Umbilical cord (tissue), 2 donors: Measurements from ENCODE around the gene VPREB1. TPM values are rescaled to one million over a fixed set of nuclear protein-coding genes. Genes with fewer than 3 reads are reported as not detected.
"Not testable (repeated sequence)": the region's sequence is repeated elsewhere in the genome, so short reads cannot be mapped to it uniquely, and the experiment has no call there.

Source experiments
- DNase-seq: peaks from one replicate; pipeline ENCODE4 v3.0.0-alpha.2; 2015; ENCODE audit warnings: low spot score
- total RNA-seq: library from RNA; depleted of rRNA; stranded (reverse); fragments of >200 nt; gene quantifications from one replicate; pipeline ENCODE4 v1.2.3, GENCODE V29; 2014; ENCODE audit warnings: low replicate concordance; ENCODE audit not compliant: insufficient read depth

Gene VPREB1, protein sequence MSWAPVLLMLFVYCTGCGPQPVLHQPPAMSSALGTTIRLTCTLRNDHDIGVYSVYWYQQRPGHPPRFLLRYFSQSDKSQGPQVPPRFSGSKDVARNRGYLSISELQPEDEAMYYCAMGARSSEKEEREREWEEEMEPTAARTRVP
- 1.9 TPM for total RNA-seq

DNA sequence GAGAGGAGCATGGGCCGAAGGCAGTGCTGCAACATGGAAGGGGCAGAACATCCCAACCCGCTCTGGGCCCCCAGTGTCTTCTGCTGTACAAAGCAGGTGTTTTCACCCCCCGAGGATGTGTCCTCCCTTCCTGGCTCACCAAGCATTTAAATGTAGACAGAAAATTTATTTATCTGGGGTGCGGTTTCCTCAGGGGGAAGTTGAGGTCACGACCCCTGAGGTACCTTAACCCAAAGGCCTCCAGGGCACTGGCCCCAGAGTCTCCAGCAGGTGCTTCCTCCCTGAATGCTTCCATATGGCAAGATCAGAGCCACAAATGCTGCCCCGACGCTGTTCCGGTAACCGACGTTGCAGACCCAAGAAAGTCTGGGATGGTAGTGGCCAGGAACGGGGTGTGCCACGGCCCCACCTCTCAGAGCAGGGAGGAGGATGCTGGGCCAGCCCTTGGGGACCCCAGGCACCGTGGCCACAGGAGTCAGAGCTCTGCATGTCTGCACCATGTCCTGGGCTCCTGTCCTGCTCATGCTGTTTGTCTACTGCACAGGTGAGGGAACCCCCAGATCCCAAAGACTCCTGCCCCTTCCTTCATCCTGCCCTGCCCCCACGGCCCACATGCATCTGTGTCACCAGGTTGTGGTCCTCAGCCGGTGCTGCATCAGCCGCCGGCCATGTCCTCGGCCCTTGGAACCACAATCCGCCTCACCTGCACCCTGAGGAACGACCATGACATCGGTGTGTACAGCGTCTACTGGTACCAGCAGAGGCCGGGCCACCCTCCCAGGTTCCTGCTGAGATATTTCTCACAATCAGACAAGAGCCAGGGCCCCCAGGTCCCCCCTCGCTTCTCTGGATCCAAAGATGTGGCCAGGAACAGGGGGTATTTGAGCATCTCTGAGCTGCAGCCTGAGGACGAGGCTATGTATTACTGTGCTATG, at the start of gene VPREB1:
Gene VPREB1, plus strand, starts transcription at position 471 of the 935 bp plus-strand sequence. Its CDS starts 28 bp downstream, at position 499.
- no peak for DNase-seq

DNA sequence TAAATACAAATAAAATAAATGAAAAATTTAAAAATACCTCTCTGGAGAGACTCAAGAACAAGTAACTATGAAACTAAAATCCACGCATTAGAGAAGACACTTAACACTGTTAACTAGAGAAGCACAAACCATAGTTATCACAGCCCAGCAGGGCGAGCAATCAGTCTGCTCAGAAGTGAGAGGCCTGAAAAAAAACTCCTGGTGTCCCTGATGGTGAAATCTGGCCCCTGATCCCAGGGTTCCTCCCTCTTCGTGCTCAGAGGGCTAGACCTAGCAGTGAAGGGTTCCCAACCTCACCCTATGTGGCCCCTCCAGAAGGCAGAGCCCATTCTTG, 49.7 kb upstream of the VPREB1 start:
- no peak for DNase-seq

DNA sequence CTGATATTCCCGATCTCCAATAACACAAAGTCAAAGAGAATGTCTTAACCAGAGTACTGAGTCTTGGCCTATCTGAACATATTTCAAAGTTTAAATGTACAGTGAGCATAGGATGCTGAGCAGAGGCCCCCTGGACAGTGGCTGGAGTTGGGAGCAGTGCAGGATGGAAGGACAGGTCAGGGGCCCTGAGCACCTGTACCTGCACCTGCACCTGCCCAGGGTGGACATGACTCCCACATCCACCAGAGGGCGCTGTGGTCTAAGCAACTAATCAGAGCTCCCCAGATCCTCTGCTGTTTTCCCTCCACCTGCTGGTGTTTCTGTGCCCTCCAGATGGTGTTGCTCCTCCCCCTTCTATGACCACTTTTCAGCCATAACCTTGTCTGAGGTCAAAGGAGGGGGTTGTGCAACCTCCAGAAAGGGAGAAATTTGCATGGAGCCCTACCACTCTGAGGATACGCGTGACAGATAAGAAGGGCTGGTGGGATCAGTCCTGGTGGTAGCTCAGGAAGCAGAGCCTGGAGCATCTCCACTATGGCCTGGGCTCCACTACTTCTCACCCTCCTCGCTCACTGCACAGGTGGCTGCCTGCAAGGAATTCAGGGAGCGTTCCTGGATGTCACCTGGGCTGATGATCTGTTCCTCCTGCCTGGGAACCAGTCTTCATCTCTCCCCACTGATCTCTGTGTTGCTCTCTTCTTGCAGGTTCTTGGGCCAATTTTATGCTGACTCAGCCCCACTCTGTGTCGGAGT, 49.1 kb upstream of the VPREB1 start:
- peak; percentile 12 for DNase-seq

DNA sequence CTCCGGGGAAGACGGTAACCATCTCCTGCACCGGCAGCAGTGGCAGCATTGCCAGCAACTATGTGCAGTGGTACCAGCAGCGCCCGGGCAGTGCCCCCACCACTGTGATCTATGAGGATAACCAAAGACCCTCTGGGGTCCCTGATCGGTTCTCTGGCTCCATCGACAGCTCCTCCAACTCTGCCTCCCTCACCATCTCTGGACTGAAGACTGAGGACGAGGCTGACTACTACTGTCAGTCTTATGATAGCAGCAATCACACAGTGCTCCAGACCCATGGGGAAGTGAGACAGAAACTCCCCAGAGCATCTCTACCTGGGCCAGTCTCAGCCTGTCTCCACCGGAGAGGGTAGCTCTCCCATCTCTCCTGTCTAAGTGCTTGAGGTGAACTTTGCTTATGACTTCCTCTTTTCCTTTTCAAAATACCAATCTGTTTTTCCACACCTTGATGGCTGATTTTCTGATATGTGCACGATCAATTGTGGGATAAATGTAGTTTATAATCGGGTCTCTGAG, 48.5 kb upstream of the VPREB1 start:
- DNase-seq = no peak

DNA sequence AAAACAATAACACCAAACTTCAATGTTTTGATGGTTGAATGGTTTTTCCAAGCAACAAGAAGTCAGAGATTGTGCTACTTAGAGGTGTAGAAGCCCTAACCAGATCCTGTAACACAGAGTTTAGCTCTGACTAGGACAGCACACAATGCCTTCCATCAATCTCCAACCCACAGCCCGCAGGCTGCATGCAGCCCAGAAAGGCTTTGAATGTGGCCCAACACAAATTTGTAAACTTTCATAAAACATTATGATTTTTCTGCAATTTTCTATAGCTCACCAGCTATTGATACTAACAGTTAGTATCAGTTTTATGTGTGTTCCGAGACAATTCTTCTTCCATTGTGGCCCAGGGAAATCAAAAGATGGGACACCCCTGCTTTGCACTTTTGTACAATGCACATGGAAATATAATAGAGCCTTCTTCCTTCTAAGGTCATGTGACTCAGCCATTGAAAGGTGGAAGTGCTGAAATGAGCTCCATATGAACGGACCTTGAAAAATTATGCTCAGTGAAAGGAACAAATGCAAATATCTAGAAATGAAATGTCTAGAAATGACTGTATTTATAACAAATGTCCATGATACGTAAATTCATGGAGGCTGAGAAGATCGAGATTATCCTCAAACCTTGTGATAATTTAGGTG, 47.6 kb upstream of the VPREB1 start:
- no peak for DNase-seq

DNA sequence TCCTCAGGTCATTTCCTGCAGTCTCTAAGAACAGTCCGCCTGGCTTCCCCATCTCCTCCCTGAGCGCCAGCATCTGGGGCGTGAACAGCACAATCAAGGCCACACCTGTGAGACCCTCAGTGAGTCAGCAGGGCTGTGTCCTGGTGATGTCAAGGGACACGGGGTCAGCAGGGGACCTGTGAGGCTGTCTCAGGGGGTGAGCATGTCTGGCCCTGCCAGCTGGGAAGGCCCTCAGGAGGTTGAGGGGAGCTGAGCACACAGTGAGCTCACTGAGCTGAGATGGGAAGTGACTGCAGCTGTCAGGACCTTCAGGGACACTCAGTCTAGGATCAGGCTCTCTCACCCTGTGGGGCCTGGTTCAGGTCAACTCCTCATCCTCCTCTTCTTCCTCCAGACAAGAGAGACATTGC, 46.6 kb upstream of the VPREB1 start:
- no peak for DNase-seq

DNA sequence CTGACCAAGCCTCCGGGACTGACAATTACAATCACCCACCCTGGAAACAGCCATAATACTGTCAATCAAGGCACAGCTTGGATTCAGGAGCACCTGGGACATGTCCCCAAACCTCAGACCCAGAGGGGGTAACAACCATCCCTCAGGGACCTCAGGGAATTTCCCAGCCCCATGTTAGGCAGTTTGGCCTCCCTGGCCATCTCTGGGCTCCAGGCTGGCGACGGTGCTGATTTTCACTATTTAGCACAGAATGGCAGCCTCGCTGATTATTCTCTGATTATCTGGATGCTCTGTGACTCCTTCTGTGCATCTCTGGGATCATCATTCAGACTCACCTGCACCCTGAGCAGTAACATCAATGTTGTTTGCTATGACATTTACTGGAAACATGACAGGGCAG, 45.8 kb upstream of the VPREB1 start:
- no peak for DNase-seq

DNA sequence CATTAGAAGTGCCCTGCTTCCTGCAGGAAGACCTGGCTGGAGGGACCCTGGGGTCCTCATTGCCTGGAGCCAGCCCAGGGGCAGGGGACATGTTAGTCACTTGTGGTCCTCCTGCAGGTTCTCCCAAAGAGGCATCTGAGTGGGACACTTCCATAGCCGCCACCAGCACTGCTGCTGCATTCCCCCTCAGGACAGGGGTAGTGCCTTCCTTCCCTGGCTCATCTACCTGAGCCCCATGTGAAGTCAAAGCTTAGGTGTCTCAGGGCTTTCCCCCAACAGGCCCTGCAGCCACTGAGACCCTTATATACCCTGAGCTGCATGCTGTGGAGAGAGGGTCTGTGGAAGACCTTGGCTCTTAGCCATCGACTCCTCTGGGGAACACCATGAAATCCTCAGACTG, 45.0 kb upstream of the VPREB1 start:
- DNase-seq = no peak

DNA sequence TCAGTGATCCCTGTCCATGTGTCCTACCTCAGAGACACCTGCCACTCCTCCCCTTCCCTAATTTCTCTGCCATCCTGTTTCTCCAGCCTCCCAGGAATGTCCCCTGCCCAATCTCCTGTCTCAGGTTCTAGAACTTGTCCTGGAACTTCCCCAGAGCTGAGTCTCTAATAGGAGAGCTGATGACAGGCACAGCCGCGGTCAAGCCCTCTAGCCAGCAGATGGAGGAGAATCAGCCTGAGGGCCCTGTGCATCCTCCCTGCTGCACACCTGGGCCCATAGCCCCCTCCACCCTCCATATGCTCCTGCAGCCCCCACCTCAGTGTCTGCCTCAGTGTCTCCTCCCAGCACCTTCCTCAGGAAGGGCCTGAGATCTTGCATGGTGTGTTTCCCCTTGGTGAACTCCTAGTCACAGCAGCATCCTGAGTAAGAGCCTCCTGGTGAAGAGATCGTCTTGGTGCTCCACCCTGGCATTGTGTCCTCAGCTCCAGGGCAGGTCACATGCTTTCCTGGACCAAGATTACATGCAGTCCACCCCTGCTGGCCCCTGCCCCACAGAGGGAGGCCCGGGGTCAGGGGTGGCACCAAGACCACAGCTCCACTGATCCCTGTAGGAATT, 43.9 kb upstream of the VPREB1 start:
- no peak for DNase-seq

DNA sequence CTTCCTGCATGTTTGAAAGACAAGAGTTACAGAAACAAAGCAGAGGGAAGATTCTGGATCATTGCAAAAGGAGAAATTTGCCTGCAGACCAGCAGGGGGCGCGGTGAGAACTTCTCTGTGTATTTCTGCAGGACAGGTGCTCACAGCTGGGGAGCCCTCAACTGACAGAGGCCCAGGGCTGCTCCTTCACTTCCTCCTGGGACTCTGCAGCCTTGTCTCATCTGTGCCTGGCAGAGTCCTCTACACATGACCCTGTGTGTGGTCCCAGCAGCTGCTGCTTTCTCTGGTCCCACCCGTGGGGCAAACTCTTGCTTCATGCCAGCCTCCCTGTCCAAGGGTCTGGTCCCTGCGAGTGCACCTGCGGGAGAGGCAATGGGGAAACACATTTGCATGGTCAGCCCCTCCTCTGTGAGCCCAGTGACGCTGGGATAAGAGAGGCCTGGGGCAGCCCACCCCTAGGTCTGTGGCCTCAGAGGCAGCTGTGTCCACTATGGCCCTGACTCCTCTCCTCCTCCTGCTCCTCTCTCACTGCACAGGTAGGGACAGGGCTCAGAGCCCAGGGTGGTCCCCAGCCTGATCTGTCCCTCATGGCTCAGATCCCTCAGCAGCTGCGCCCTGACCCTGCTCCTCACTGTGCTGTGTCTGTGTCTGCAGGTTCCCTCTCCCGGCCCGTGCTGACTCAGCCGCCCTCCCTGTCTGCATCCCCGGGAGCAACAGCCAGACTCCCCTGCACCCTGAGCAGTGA, 43.2 kb upstream of the VPREB1 start:
- DNase-seq = peak; percentile 15

DNA sequence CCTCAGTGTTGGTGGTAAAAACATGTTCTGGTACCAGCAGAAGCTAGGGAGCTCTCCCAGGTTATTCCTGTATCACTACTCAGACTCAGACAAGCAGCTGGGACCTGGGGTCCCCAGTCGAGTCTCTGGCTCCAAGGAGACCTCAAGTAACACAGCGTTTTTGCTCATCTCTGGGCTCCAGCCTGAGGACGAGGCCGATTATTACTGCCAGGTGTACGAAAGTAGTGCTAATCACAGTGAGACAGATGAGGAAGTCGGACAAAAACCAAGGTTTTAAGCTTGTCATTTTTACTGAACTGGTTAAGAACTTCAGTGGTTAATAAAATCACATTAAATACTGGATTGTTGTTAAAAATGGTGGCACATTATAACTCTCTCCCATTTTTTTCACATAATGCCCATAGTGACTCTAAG, 42.6 kb upstream of the VPREB1 start:
- DNase-seq = no peak

DNA sequence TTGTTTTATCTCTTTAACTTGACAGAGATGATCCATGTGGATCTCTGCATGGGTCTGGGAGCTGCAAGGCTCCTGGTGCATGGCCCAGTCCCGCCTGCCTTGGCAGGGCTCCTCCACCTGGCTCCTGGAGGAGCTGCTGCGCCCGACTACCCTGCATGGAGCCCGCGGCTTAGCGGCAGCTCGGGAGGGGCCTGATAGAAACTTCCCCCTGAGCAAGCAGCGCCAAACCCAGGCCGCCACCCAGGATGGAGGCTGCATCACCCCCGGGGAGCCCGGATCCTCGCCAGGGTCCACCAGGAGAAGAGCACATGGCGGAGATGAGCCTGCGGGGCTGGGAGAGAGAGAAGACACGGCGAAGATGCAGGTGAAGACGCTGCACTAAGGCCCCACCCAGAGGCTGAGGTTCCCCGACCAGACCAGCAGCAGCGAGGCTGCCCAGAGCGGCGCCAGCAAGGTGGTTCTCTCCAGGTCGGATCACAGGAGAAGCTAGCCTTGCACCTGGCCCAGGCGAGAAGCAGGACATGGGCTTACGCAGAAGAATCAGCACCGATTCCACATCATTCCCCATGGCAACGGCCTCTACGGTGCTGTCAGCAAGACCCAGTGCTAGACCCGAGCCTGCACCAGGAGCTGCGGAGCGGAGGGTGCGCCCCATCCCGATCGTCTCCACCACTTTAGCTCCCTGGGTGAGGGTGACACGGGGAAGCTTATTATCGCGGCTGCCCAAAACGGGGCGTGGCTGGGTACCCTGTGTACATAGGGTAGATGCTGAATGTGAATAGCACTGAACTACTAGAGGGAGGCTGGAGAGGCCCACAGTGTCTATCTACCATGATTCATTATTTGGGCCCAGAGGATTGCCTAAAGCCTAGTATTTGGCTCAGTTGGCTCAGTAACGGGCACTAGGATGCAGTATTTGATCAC, 41.3 kb upstream of the VPREB1 start:
- no peak for DNase-seq

DNA sequence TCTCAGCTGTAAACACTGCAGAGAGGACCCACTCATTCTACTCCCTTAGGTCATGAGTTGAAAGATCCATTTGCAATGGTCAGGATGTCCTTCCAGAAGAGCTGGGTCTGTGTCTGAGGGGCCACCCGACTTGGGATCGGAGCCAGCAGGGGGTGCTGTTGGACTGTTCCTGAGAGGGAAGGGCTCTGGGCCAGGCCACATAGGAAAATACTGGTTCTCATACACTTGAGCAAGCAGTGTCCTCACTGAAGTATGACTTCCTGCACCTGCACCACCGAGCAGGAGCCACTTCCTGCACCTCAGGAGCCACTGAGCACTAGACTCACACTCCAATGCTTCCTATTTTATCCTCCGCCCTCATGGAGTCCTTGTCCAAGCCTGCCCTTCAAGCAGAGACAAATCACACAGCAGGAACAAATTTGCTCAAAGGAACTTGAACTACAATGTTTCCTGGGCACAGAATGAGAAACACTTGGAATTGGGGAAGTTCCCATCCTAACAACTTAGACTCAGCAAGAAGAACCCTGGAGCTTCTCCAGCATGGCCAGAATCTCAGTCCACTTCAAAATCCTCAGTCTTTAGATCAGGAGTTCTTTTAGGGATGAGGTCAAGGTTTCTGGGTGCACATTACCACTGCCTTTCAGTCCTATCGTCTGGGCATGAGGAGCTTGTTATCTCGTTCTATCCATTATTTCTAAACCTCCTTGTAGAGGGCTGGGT, 36.6 kb upstream of the VPREB1 start:
- DNase-seq = peak; percentile 15

DNA sequence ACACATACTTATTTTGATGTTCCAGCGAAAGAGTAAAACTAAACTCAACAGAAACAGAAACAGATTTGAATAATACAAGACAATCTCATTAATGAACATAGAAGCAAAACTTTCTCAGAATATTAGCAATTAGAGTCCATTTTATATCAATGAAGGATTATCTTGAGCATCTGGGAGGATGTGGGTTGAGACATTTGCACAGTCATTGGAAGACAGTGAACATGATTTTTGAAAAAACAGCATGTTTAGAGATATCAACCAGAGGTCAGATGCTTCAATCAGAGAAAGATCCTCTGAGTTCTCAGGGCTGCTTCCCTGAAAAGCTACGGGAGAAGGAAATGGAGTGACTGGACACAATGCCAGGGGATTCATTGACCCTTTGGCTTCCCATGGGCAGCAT, 35.9 kb upstream of the VPREB1 start:
- DNase-seq = no peak

DNA sequence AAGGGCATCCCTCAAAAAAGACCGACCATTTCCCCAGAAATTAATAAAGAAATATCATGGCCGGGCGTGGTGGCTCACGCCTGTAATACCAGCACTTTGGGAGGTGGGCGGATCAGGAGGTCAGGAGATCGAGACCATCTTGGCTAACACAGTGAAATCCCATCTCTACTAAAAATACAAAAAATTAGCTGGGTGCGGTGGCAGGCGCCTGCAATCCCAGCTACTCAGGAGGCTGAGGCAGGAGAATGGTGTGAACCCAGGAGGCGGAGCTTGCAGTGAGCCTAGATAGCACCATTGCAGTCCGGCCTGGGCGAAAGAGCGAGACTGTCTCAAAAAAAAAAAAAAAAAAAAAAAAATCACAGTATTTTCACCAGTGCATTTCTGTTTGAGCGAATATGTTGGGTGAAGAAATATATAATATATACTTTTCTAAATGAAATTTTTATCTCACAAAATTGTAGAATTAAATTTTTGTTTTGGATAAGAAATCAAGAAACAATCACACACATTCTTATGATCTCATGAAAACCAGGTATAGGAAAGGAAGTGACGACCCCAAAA, 35.4 kb upstream of the VPREB1 start:
- not testable (repeated sequence) for DNase-seq

DNA sequence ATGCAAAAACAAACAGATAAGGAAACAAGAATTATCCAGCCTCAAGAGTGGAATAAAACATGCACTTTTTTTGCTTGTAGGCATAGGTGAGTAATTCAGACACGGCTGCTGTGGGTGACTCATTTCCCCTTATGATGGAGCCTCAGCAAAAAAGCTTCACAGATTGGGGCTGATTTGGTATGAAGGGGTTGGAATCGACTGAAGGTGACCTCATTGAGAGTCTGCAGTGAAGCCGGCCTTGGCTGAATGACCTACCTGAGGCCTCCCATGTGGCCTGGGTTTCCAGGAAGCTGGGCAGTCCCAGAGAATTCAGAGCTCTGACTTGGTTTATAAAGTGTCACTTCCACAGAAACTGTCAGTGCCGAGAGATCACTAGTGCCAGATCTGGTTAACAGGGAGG, 34.2 kb upstream of the VPREB1 start:
- DNase-seq = no peak

DNA sequence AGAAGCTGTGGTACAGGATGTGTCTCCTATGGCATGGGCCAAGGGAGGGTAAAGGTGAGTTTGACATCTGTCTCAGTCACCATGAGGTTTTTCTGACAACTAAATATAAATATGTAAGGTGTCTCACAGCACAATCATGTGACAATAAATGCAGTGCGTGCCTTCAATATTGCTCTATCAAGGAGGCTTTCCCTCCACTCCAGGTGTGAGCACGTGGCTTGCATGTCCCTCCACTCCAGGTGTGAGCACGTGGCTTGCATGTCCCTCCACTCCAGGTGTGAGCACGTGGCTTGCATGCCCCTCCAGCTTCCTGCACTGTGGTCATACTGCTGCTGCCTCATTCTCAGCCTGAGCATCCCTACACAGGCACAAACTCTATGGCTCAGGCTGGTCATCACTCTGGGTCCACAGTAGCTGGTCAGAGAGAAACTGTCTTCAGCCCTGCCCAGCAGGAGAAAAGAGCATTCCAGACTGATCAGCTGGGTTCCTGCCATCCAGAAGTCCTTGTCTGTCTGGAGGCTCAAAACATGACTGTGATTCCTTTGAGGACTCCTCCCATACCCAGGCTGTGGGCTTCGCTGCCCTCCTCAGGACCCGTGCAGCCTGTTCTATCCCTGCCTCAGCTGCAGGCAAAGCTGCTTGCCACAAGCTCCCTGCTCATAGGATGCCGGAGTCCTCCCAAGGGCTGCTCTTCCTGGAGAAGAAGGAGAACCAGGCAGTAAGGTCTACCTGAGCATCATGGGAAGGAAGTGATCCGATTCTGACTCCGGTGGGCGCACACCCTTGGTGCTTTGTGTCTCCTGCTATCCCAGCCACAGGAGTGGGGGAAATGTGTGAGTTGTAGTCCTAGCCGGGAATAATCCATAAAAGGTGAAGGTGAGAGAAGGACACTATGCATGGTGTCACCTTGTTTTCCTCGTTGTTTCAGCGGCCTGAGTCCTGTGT, 33.4 kb upstream of the VPREB1 start:
- DNase-seq = no peak
